ENCODE results near the gene DGKI. TPM values are rescaled to one million over a fixed set of nuclear protein-coding genes. Genes with fewer than 3 reads are reported as not detected.

The DGKI gene
- total and polyA plus RNA-seq, 2 of the 4 experiments (the other 2 are of a cell fraction) = 3.9 to 15.8 TPM

DNA sequence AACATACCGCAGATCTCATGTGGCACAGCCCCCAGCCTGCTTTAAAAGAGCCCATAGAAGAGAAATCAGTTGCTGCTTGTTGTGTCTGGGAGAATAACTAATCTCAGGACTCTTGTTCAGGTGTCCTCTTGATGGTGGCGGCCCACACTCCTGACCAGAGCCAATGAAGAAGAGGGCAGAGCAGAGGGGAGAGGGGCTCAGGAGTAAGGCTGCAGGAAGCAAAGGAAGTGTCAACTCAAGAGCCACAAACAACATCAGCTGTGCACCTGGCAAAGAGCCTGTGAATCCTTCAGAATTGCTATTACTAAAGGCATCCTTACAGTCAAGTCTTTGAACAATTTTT lies 443.4 kb downstream of the DGKI start:
- TF ChIP-seq, protein P1, sequence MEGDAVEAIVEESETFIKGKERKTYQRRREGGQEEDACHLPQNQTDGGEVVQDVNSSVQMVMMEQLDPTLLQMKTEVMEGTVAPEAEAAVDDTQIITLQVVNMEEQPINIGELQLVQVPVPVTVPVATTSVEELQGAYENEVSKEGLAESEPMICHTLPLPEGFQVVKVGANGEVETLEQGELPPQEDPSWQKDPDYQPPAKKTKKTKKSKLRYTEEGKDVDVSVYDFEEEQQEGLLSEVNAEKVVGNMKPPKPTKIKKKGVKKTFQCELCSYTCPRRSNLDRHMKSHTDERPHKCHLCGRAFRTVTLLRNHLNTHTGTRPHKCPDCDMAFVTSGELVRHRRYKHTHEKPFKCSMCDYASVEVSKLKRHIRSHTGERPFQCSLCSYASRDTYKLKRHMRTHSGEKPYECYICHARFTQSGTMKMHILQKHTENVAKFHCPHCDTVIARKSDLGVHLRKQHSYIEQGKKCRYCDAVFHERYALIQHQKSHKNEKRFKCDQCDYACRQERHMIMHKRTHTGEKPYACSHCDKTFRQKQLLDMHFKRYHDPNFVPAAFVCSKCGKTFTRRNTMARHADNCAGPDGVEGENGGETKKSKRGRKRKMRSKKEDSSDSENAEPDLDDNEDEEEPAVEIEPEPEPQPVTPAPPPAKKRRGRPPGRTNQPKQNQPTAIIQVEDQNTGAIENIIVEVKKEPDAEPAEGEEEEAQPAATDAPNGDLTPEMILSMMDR (conservative IDR thresholded peaks at IDR 0.05; ENCODE audit: low read depth, low read length) = no peak
- no peak for TF ChIP-seq MAFK (IDR thresholded peaks at IDR 0.05; ENCODE audit: low read depth, low read length)
- TF ChIP-seq, protein P2, sequence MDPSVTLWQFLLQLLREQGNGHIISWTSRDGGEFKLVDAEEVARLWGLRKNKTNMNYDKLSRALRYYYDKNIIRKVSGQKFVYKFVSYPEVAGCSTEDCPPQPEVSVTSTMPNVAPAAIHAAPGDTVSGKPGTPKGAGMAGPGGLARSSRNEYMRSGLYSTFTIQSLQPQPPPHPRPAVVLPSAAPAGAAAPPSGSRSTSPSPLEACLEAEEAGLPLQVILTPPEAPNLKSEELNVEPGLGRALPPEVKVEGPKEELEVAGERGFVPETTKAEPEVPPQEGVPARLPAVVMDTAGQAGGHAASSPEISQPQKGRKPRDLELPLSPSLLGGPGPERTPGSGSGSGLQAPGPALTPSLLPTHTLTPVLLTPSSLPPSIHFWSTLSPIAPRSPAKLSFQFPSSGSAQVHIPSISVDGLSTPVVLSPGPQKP (IDR thresholded peaks at IDR 0.05; ENCODE audit: borderline replicate concordance, low read depth, low read length) = no peak
- no peak for TF ChIP-seq MAZ (IDR thresholded peaks at IDR 0.05; ENCODE audit: borderline replicate concordance, low read depth, low read length)
- no peak for TF ChIP-seq BHLHE40 (IDR thresholded peaks at IDR 0.05; ENCODE audit: low read depth, low read length)
- TF ChIP-seq POLR2A (IDR thresholded peaks at IDR 0.05; ENCODE audit: low read depth, low read length) = no peak
- TF ChIP-seq, protein P3, sequence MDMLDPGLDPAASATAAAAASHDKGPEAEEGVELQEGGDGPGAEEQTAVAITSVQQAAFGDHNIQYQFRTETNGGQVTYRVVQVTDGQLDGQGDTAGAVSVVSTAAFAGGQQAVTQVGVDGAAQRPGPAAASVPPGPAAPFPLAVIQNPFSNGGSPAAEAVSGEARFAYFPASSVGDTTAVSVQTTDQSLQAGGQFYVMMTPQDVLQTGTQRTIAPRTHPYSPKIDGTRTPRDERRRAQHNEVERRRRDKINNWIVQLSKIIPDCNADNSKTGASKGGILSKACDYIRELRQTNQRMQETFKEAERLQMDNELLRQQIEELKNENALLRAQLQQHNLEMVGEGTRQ (IDR thresholded peaks at IDR 0.05; ENCODE audit: low read depth, low read length) = no peak
- no peak for TF ChIP-seq NFE2L2 (IDR thresholded peaks at IDR 0.05; ENCODE audit: low read depth, low read length)
- TF ChIP-seq CEBPB (IDR thresholded peaks at IDR 0.05; ENCODE audit: low read depth, low read length) = no peak
- TF ChIP-seq CHD1 (IDR thresholded peaks at IDR 0.05; ENCODE audit: low read depth, low read length) = no peak
- no peak for TF ChIP-seq RFX5 (IDR thresholded peaks at IDR 0.05; ENCODE audit: low read depth, low read length)
- TF ChIP-seq RCOR1 (IDR thresholded peaks at IDR 0.05; ENCODE audit: insufficient replicate concordance, low read length) = no peak
- no peak for TF ChIP-seq RAD21 (IDR thresholded peaks at IDR 0.05; ENCODE audit: low read length)
- no peak for TF ChIP-seq SMC3 (IDR thresholded peaks at IDR 0.05; ENCODE audit: low read depth, low read length)
- Histone ChIP-seq H3K4me1 (ENCODE audit: control insufficient read depth, insufficient read depth, low read length) (peaks cover 6% of the 10 kb centered on the region; the same call in 1 of the 2 replicates), H3K27me3 (ENCODE audit: control insufficient read depth, insufficient read depth, low read length) (no peaks in the 10 kb centered on the region), H2AFZ (replicated peaks; ENCODE audit: low read length, poor library complexity) (peak overlapping the region; percentile 9), H3K4me2 (ENCODE audit: low read depth, low read length) (no peak overlapping the region), H3K4ac (ENCODE audit: low read depth, low read length) (no peak overlapping the region; the same call in 1 of the 2 replicates), H4K5ac (ENCODE audit: low read depth, low read length) (no peak overlapping the region), H3K27ac (ENCODE audit: insufficient read depth, low read length) (no peak overlapping the region), H2BK5ac (ENCODE audit: low read depth, low read length, poor library complexity, severe bottlenecking) (no peak overlapping the region), H2BK20ac (ENCODE audit: low read depth, low read length) (no peak overlapping the region), H3K14ac (replicated peaks; ENCODE audit: low read depth, low read length) (no peak overlapping the region), H2AK5ac (ENCODE audit: low read depth, low read length) (0 out of 2 replicates have a peak overlapping the region, but pooled peaks have one; percentile 7), H2AK9ac (replicated peaks; ENCODE audit: low read depth, low read length, poor library complexity) (no peak overlapping the region), H4K8ac (ENCODE audit: low read depth in 2 of 2, low read length in 2 of 2) (no peak overlapping the region), H3K56ac (ENCODE audit: extremely low read depth, insufficient read depth, low read length) (no peak overlapping the region), H3K23ac (ENCODE audit: low read depth, low read length) (no peak overlapping the region), H4K91ac (ENCODE audit: insufficient read depth, low read depth, low read length) (no peak overlapping the region), H3K36me3 (ENCODE audit: control insufficient read depth, insufficient read depth, low read length) (no peaks in the 10 kb centered on the region), H3K79me1 (ENCODE audit: low read depth in 1 of 2, low read length in 2 of 2) (0 out of 4 replicates have a peak, but pooled peaks cover 0 to 7% of the 10 kb centered on the region in 2 experiments), H4K20me1 (ENCODE audit: insufficient read depth, low read length) (no peaks in the 10 kb centered on the region), H2BK120ac (ENCODE audit: low read depth, low read length) (no peak overlapping the region), H3K4me3 (ENCODE audit: insufficient read depth, low read depth, low read length) (no peak overlapping the region), H3K9me1 (ENCODE audit: insufficient read depth, low read length) (peaks cover 18% of the 10 kb centered on the region), H3K9me3 (ENCODE audit: control insufficient read depth, insufficient read depth, low read length) (no peaks in the 10 kb centered on the region), H3K9ac (ENCODE audit: low read depth, low read length) (no peak overlapping the region), H2BK15ac (ENCODE audit: low read depth, low read length) (no peak overlapping the region), H3K18ac (ENCODE audit: low read depth, low read length) (no peak overlapping the region)
- no CpG with 5 or more reads among the region's 2 CpGs for WGBS, 2 experiments (ENCODE audit: extremely low coverage in 2 of 2, insufficient read length in 1 of 2)
- dilution Hi-C loops (cut with HindIII; ENCODE audit: low sequenced_read_pairs, unreplicated experiment) = no loop called here
- ChIA-PET POLR2A (ENCODE audit: unreplicated experiment) (no interaction called here), CTCF (no interaction called here)
- DNase-seq (no peak), ATAC-seq (ENCODE audit: low read depth) (no peak)
- in situ Hi-C loops (cut with MboI; ENCODE audit: low sequenced_read_pairs) = no loop called here
- intact Hi-C loops (cut with micrococcal nuclease) = no loop called here
- no TSS peak for BruUV-seq (replicated peaks)
